Keratinocyte (primary cell): ENCODE measurements around the gene CCDC3. TPM values are rescaled to one million over a fixed set of nuclear protein-coding genes. Genes with fewer than 3 reads are reported as not detected.

Source experiments
- DNase-seq: peaks from one replicate; pipeline ENCODE4 v3.0.0-alpha.2; 2011; ENCODE audit warnings: low read depth, missing footprints, low spot score
- FAIRE-seq: peaks from 2 replicates; lab custom pipeline; 2011; peaks lifted over from hg19 to GRCh38; lab: Jason Lieb, UNC
- H2AFZ ChIP-seq: 2 replicates; pipeline ENCODE4 v1.6.0; 2012; ENCODE audit warnings: low read length, control low read depth, inconsistent platforms; ENCODE audit not compliant: control insufficient read depth
- H3K27ac ChIP-seq: 2 replicates; pipeline ENCODE4 v1.5.1; 2011; ENCODE audit warnings: low read length; ENCODE audit not compliant: control insufficient read depth, insufficient read depth
- H3K27me3 ChIP-seq: 3 replicates; pipeline ENCODE4 v1.6.0; 2011; ENCODE audit warnings: low read length; ENCODE audit not compliant: control insufficient read depth, insufficient read depth; ENCODE audit errors: extremely low read depth
- H3K36me3 ChIP-seq, 2 experiments: 2 replicates in 1 of 2; 3 replicates in 1 of 2; pipeline ENCODE4 v1.5.1; 2011; ENCODE audit warnings: low read length in 2 of 2, mild to moderate bottlenecking in 1 of 2; ENCODE audit not compliant: control insufficient read depth in 2 of 2, insufficient read depth in 2 of 2; ENCODE audit errors: extremely low read depth in 1 of 2
- H3K4me1 ChIP-seq: 3 replicates; pipeline ENCODE4 v1.5.1; 2011; ENCODE audit warnings: low read length; ENCODE audit not compliant: control insufficient read depth, insufficient read depth; ENCODE audit errors: extremely low read depth
- H3K4me2 ChIP-seq: 3 replicates; pipeline ENCODE4 v1.6.0; 2011; ENCODE audit warnings: low read depth, low read length; ENCODE audit not compliant: control insufficient read depth, insufficient read depth; ENCODE audit errors: extremely low read depth
- H3K4me3 ChIP-seq, 3 experiments: fragments of 200-600 bp in 1 of 3; sonication (generic) in 1 of 3; 2 replicates in 2 of 3; 3 replicates in 1 of 3; pipeline ENCODE4 v1.5.1; 2011 to 2016; ENCODE audit warnings: low read length in 3 of 3, mild to moderate bottlenecking in 3 of 3, control low read depth in 2 of 3, inconsistent platforms in 1 of 3, low read depth in 1 of 3, mixed read lengths in 1 of 3, mixed run types in 1 of 3, moderate library complexity in 1 of 3; ENCODE audit not compliant: control insufficient read depth in 2 of 3, insufficient read depth in 2 of 3; ENCODE audit errors: extremely low read depth in 1 of 3
- H3K79me2 ChIP-seq: 2 replicates; pipeline ENCODE4 v1.6.0; 2012; ENCODE audit warnings: low read length; ENCODE audit not compliant: control insufficient read depth, insufficient read depth
- H3K9ac ChIP-seq: 3 replicates; pipeline ENCODE4 v1.6.0; 2011; ENCODE audit warnings: low read length; ENCODE audit not compliant: control insufficient read depth, insufficient read depth; ENCODE audit errors: extremely low read depth
- H3K9me1 ChIP-seq: 3 replicates; pipeline ENCODE4 v1.6.0; 2011; ENCODE audit warnings: low read length; ENCODE audit not compliant: control insufficient read depth, insufficient read depth; ENCODE audit errors: extremely low read depth
- H3K9me3 ChIP-seq: 2 replicates; pipeline ENCODE4 v1.5.1; 2012; ENCODE audit warnings: low read depth, low read length; ENCODE audit not compliant: control insufficient read depth
- H4K20me1 ChIP-seq: 3 replicates; pipeline ENCODE4 v1.6.0; 2011; ENCODE audit warnings: low read length; ENCODE audit not compliant: control insufficient read depth, insufficient read depth; ENCODE audit errors: extremely low read depth
- EZH2 ChIP-seq: IDR thresholded peaks from one replicate; pipeline ENCODE4 v1.6.1; 2012; ENCODE audit warnings: inconsistent platforms, mild to moderate bottlenecking, low read length, moderate library complexity
- dilution Hi-C: fragments of 300-500 bp; cut with MboI; formaldehyde crosslinking; loops from one replicate; pipeline ENCODE4 v1.7.0; 2020; ENCODE audit warnings: low sequenced_read_pairs; ENCODE audit not compliant: extremely low pct_ligation_motif_present
- polyA plus RNA-seq, 5 experiments: library from polyadenylated mRNA; depleted of rRNA in 3 of 5; stranded (reverse) in 3 of 5; stranded (forward) in 1 of 5; unstranded in 1 of 5; fragments of >200 nt; gene quantifications; 1 replicate in 1 of 5; 2 replicates in 3 of 5; 3 replicates in 1 of 5; pipeline versions ENCODE4 v1.2.1 to v1.2.3, GENCODE V29; 2011 to 2012; ENCODE audit warnings: missing spikeins in 2 of 5, low read depth in 1 of 5, low replicate concordance in 1 of 5
- TF ChIP-seq, protein P1 (sequence below), 3 experiments: IDR thresholded peaks in 1 of 3; conservative IDR thresholded peaks in 1 of 3; optimal IDR thresholded peaks in 1 of 3; 2 replicates in 2 of 3; 3 replicates in 1 of 3; pipeline versions ENCODE3 to v1.5.1; 2011; ENCODE audit warnings: low read length in 3 of 3, mild to moderate bottlenecking in 3 of 3, moderate library complexity in 2 of 3, control low read depth in 1 of 3, inconsistent platforms in 1 of 3; ENCODE audit not compliant: insufficient read depth in 2 of 3; ENCODE audit errors: extremely low read depth in 1 of 3

Gene CCDC3
- polyA plus RNA-seq, 1 donor (not counting 4 experiments of a cell fraction or from before 2014, with no cell fraction given): 0.39 TPM

DNA sequence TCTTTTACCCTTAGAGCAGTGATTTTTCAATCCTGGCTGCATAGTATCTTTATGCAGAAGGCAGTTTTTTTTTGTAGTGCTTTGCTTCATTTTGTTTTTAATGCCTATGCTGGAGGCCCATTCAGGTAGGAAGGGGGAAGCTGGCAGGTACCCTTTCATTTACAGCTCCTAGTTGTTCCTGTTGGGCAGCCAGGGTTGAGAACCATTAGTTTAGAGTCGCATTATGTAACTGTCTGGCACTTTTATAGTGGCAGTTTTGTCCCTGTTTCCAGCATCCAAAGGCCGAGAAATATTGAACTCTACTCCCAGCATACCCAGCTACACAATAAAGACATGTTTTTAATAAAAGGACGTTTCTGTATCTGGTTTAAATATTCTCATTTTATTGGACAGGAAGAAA is 110.6 kb downstream of the CCDC3 start:
- dilution Hi-C loops: no loop called here
- Histone ChIP-seq H2AFZ (no peak overlapping the region), H3K79me2 (no peaks in the 10 kb centered on the region), H3K4me1 (no peaks in the 10 kb centered on the region), H3K4me3 (no peak overlapping the region), H3K27me3 (no peaks in the 10 kb centered on the region), H3K9ac (no peak overlapping the region), H3K27ac (no peak overlapping the region), H3K4me2 (no peak overlapping the region), H4K20me1 (no peaks in the 10 kb centered on the region), H3K9me1 (no peaks in the 10 kb centered on the region), H3K9me3 (no peaks in the 10 kb centered on the region), H3K36me3 (no peaks in the 10 kb centered on the region)
- TF ChIP-seq EZH2: no peak
- TF ChIP-seq, protein P1, sequence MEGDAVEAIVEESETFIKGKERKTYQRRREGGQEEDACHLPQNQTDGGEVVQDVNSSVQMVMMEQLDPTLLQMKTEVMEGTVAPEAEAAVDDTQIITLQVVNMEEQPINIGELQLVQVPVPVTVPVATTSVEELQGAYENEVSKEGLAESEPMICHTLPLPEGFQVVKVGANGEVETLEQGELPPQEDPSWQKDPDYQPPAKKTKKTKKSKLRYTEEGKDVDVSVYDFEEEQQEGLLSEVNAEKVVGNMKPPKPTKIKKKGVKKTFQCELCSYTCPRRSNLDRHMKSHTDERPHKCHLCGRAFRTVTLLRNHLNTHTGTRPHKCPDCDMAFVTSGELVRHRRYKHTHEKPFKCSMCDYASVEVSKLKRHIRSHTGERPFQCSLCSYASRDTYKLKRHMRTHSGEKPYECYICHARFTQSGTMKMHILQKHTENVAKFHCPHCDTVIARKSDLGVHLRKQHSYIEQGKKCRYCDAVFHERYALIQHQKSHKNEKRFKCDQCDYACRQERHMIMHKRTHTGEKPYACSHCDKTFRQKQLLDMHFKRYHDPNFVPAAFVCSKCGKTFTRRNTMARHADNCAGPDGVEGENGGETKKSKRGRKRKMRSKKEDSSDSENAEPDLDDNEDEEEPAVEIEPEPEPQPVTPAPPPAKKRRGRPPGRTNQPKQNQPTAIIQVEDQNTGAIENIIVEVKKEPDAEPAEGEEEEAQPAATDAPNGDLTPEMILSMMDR (optimal IDR thresholded peaks at IDR 0.05 in 1 of 3, IDR thresholded peaks at IDR 0.05 in 1 of 3, conservative IDR thresholded peaks at IDR 0.05 in 1 of 3; ENCODE audit: extremely low read depth in 1 of 3, insufficient read depth in 2 of 3, low read length in 3 of 3): no peak
- DNase-seq: no peak
- FAIRE-seq: no peak

DNA sequence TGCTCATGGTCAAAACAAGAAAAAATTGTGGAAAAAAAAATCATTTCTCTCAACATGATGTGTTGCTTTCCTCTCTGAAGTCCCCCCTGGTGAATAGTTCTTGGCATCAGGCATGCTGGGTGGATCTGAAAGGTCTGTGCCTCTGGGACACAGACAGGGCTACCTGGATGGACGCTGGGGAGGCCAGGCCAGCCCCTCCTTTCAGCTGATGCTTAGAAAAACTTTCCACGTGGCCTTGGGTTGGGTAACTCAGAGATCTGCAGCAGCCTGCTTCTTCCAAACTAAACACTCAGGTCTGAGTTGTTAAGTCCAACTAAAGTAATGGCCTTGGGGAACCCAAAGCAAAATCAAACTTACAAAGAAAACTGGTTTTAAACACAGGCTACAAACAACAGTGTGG is 113.0 kb downstream of the CCDC3 start:
- Histone ChIP-seq H3K9ac (no peak overlapping the region), H4K20me1 (no peaks in the 10 kb centered on the region), H3K27me3 (no peaks in the 10 kb centered on the region), H3K9me1 (no peaks in the 10 kb centered on the region), H3K4me3 (no peak overlapping the region), H3K9me3 (no peaks in the 10 kb centered on the region), H3K27ac (no peak overlapping the region), H3K4me1 (no peaks in the 10 kb centered on the region), H3K36me3 (no peaks in the 10 kb centered on the region), H3K4me2 (no peak overlapping the region), H2AFZ (no peak overlapping the region), H3K79me2 (no peaks in the 10 kb centered on the region)
- no peak for FAIRE-seq
- dilution Hi-C loops: no loop called here
- DNase-seq: no peak
- TF ChIP-seq, protein P1 (optimal IDR thresholded peaks at IDR 0.05 in 1 of 3, IDR thresholded peaks at IDR 0.05 in 1 of 3, conservative IDR thresholded peaks at IDR 0.05 in 1 of 3; ENCODE audit: extremely low read depth in 1 of 3, insufficient read depth in 2 of 3, low read length in 3 of 3): no peak
- TF ChIP-seq EZH2: no peak
